Pancreas (tissue), 10 donors: ENCODE measurements around the gene LHFPL2. TPM values are rescaled to one million over a fixed set of nuclear protein-coding genes. Genes with fewer than 3 reads are reported as not detected.

Experiments used
- ATAC-seq, 4 donors: fragments of 200-7000 bp; cut with Tn5 transposase; one replicate each; pipeline versions ENCODE4 v1.8.0 to v1.9.1; 2020; ENCODE audit warnings: mild to moderate bottlenecking in 4 of 4, moderate library complexity in 4 of 4
- DNase-seq, 6 donors: peaks; one replicate each; pipeline ENCODE4 v3.0.0-alpha.2; 2020
- FAIRE-seq: peaks from 2 replicates; lab custom pipeline; 2012; peaks lifted over from hg19 to GRCh38; lab: Jason Lieb, UNC
- H3K27ac ChIP-seq, 4 donors: fragments of 200-600 bp; sonication (generic); 1 replicate in 3 of 4; 2 replicates in 1 of 4; pipeline versions ENCODE4 v1.5.0 to v1.8.0; 2020
- H3K27me3 ChIP-seq, 4 donors: fragments of 200-600 bp; one replicate each; pipeline ENCODE4 v1.8.0; 2021
- H3K36me3 ChIP-seq, 3 donors: fragments of 200-600 bp; sonication (generic) in 1 of 3; one replicate each; pipeline versions ENCODE4 v1.5.0 to v1.8.0; 2020 to 2021
- H3K4me1 ChIP-seq, 3 donors: fragments of 200-600 bp; one replicate each; pipeline ENCODE4 v1.8.0; 2021
- H3K4me3 ChIP-seq, 4 donors: fragments of 200-600 bp; sonication (generic) in 2 of 4; one replicate each; pipeline versions ENCODE4 v1.5.0 to v1.8.0; 2020 to 2021
- H3K9me3 ChIP-seq, 4 donors: fragments of 200-600 bp; one replicate each; pipeline ENCODE4 v1.8.0; 2021
- WGBS, 2 donors: extraction: QIAGEN DNeasy Blood & Tissue Kit; methylation state at CpG; one replicate each; pipeline ENCODE4 v1.1.7; 2013; 5-methylcytosine and 5-hydroxymethylcytosine counted together
- intact Hi-C, 3 donors: fragments of 100-400 bp; cut with DNase I; formaldehyde crosslinking; loops; one replicate each; pipeline versions ENCODE4 v1.11.1 to v1.14.2; 2022
- polyA plus RNA-seq, 2 donors: library from polyadenylated mRNA; stranded (reverse); fragments of 200-250 nt; gene quantifications; one replicate each; pipeline ENCODE4 v1.2.3, GENCODE V29; 2013
- total RNA-seq, 6 donors: library from RNA; stranded (reverse); fragmentation: NEBNext Ultra II Directional in 4 of 6; extraction: Animal tissue kit (Norgen Biotek cat#: 25700) in 4 of 6; gene quantifications; one replicate each; pipeline versions ENCODE4 v1.2.1 to v1.2.4, GENCODE V29; 2021 to 2023
- TF ChIP-seq, protein P1 (sequence below), 4 donors: fragments of 200-600 bp; sonication (generic) in 3 of 4; IDR thresholded peaks; one replicate each; pipeline versions ENCODE4 v1.5.0 to v1.8.0; 2021; ENCODE audit warnings: antibody characterized with exemption in 4 of 4
- donor health status: healthy with polysubstance abuse.
- donor health status: DM: no; HTN: no; CAD: no; lungs with moderate emphysema.
- donor health status: DM: no; HTN: no; CAD: no.
- donor health status: control.
- donor health status: control.
- donor health status: Bipolar disorder and iron deficiency.
- donor health status: DM: yes; HTN: yes; CAD: no.
- donor health status: DM: no; HTN: no; CAD: no.
- donor health status: DM: no; HTN: no; CAD: no.
- donor health status: DM: yes; HTN: yes; CAD: no.

LHFPL2 gene
- total and polyA plus RNA-seq, 8 donors: 4.0 to 28.4 (median 13.0) TPM

DNA sequence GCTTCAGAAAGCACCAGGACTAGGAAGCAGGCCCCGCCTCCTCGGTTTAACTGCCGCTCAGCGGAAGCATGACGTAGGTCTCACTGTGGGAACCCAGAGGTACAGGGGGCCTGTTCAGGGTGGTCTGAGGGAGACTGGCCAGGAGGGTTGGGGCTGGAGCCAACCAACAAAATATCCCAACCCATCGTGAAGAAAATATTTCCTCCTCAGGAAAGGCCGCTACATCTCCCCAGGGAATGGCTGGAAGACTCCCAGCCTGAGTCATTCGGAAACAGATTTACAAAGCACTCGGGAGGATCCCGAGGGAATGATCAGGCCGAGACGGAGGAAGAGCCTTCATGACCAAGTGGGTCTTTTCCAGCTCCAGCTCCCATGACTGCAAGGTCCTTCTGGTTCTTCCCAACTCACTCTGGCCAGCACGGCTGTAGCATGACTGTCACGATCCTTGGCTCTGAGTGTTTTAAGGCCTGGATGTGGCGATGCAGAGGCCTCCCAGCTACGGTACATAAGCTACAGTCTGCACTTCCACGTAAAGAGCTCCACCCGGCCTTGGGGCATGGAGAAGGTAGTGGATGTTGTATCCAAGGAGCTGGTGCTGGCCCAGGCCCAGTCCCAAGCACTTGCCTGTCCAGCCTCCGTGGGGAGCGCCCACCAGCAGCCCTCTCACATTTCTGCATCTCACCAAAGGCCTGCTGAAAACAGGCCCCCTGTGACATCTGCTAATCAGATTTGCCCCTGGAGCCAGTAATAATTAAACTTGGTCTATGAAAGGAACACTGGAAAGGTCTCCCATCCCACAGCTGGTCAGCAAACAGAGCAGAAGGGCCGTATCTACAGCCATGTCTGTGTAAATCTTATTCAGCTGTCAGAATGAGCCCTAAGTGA, 100.6 kb downstream of the LHFPL2 start:
- Histone ChIP-seq H3K9me3 (no peaks in the 10 kb centered on the region), H3K27me3 (no peaks in the 10 kb centered on the region), H3K4me1 (peaks cover 0 to 12% (median 0%) of the 10 kb centered on the region in 3 donors), H3K27ac (peak overlapping the region in 2 of 4 donors; percentile 36 to 57), H3K36me3 (no peaks in the 10 kb centered on the region), H3K4me3 (no peak overlapping the region)
- 81 to 88% methylated on average over 21 of the region's 21 CpGs for whole genome bisulfite sequencing, 2 donors
- DNase-seq (peak in 4 of 6 donors; percentile 34 to 52 (median 50)), FAIRE-seq (no peak), ATAC-seq (peak; percentile 41 to 58 (median 46))
- TF ChIP-seq, protein P1, sequence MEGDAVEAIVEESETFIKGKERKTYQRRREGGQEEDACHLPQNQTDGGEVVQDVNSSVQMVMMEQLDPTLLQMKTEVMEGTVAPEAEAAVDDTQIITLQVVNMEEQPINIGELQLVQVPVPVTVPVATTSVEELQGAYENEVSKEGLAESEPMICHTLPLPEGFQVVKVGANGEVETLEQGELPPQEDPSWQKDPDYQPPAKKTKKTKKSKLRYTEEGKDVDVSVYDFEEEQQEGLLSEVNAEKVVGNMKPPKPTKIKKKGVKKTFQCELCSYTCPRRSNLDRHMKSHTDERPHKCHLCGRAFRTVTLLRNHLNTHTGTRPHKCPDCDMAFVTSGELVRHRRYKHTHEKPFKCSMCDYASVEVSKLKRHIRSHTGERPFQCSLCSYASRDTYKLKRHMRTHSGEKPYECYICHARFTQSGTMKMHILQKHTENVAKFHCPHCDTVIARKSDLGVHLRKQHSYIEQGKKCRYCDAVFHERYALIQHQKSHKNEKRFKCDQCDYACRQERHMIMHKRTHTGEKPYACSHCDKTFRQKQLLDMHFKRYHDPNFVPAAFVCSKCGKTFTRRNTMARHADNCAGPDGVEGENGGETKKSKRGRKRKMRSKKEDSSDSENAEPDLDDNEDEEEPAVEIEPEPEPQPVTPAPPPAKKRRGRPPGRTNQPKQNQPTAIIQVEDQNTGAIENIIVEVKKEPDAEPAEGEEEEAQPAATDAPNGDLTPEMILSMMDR (IDR thresholded peaks at IDR 0.05): no peak
- intact Hi-C loops: no loop called here

DNA sequence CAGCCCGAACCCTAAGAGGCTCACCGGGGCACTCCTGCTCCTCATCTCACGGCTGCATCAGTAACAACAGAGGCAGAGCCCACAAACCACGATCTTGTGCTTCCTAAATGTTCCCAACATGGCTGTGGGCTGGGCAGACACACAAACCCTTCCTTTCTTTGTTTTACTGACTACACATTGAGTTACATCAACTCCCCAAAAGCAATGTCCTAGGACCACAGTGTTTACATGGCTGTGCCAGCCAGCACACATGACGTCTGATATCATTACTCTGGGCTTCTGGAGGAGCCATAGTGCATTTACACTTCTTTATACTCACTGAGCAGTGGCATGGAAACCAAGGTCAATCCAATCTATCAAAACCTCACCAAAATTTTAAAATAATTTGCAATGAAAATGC, 101.4 kb downstream of the LHFPL2 start:
- Histone ChIP-seq H3K27ac (peak overlapping the region in 1 of 4 donors; percentile 16), H3K4me1 (peaks cover 0 to 12% (median 0%) of the 10 kb centered on the region in 3 donors), H3K4me3 (no peak overlapping the region), H3K27me3 (no peaks in the 10 kb centered on the region), H3K9me3 (no peaks in the 10 kb centered on the region), H3K36me3 (no peaks in the 10 kb centered on the region)
- WGBS, 2 donors: 73 to 81% methylated on average over 5 of the region's 5 CpGs
- TF ChIP-seq, protein P1 (IDR thresholded peaks at IDR 0.05): no peak
- ATAC-seq: peak; percentile 17 to 71 (median 43)
- no peak for DNase-seq
- no peak for FAIRE-seq
- intact Hi-C loops: no loop called here

DNA sequence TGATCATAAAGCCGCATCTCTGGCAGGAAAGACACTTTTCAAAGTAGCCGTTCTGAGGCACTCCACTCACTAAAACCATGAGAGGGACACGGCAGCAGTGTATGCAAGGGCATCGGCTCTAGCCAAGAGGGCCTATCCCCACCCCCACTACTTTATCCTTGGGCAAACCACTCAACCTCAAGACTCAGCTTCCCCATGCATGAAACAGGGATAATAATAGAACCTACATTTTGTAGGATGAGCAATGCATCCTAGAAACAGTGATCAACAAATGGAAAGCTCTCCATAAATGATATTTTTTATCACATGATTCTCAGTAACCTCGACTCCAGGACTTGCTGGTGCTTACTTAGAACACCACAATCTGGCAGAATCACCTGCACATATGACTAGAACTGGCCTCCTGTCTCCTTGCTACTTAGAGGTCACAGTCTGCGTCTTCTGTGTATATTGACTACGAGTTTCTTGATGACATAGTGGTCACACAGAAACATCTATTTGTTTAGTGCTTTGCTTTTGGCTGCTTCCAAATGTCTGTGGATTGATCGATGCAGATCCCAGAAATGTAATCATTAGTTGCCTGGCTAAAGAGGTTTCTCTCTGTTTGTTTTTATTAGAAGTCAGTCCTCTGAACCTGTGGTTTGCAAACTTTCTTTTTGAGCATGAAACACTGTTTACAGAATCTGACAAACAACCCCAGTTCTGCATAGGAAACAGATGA, 102.1 kb downstream of the LHFPL2 start:
- H3K27ac ChIP-seq: peak overlapping the region in 1 of 4 donors; percentile 16

DNA sequence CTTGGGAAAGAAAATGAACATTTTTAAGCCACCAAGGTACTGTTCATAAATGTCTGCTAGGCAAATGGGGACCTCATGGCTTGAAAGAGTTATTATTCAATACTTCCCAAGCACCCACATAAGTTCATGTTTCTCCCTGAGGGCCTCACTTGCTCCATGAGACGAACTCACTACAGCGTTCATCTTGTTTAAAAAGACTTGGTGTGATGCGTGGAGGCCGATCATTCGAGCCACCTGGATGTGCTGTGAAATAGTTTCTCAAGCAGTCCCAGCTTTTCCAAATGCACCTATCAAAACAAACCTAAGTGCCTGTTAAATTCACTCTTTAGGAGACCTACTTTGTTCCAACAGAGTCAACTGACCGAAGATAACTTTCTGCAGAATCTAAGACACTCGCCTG, 103.2 kb downstream of the LHFPL2 start:
- Histone ChIP-seq H3K36me3 (no peaks in the 10 kb centered on the region), H3K27me3 (no peaks in the 10 kb centered on the region), H3K4me3 (no peak overlapping the region), H3K4me1 (peaks cover 0 to 12% (median 0%) of the 10 kb centered on the region in 3 donors), H3K27ac (no peak overlapping the region), H3K9me3 (no peaks in the 10 kb centered on the region)
- ATAC-seq (no peak), DNase-seq (no peak), FAIRE-seq (no peak)
- 89 to 90% methylated on average over 7 of the region's 7 CpGs for WGBS, 2 donors
- intact Hi-C loops: no loop called here
- TF ChIP-seq, protein P1 (IDR thresholded peaks at IDR 0.05): no peak

More for the DNA sequence above, 102.1 kb downstream of the LHFPL2 start:
- peak in 1 of 4 donors; percentile 16 for ATAC-seq
- TF ChIP-seq, protein P1 (IDR thresholded peaks at IDR 0.05): no peak
- Histone ChIP-seq H3K27me3 (no peaks in the 10 kb centered on the region), H3K4me3 (no peak overlapping the region), H3K9me3 (no peaks in the 10 kb centered on the region), H3K36me3 (no peaks in the 10 kb centered on the region), H3K4me1 (peaks cover 0 to 12% (median 0%) of the 10 kb centered on the region in 3 donors)
- no peak for DNase-seq
- 62 to 63% methylated on average over 8 of the region's 8 CpGs for WGBS, 2 donors
- intact Hi-C loops: no loop called here
- no peak for FAIRE-seq
